HCT116 (cell line): Measurements from ENCODE around the gene TPM4.

Source experiments
- EZH2 ChIP-seq: fragments of 200-600 bp; sonication (generic); IDR thresholded peaks from 2 replicates; pipeline ENCODE4 v1.6.1; 2017; ENCODE audit warnings: antibody characterized with exemption, mixed run types
- FOSL1 ChIP-seq: IDR thresholded peaks from 2 replicates; pipeline ENCODE4 v1.6.1; 2012; ENCODE audit warnings: low read depth
- JUND ChIP-seq: IDR thresholded peaks from 2 replicates; pipeline ENCODE4 v1.6.1; 2012
- POLR2A ChIP-seq: IDR thresholded peaks from 2 replicates; pipeline ENCODE4 v1.7.0; 2011; ENCODE audit warnings: borderline replicate concordance; ENCODE audit not compliant: insufficient read depth, insufficient read length; ENCODE audit errors: extremely low read depth
- SP1 ChIP-seq: IDR thresholded peaks from 2 replicates; pipeline ENCODE4 v1.6.1; 2012; ENCODE audit warnings: low read depth
- YY1 ChIP-seq: IDR thresholded peaks from 2 replicates; pipeline ENCODE4 v1.6.1; 2011; ENCODE audit warnings: low read length, low read depth, moderate library complexity, mild to moderate bottlenecking; ENCODE audit not compliant: insufficient replicate concordance; ENCODE audit errors: extremely low read depth
- TF ChIP-seq, protein P1 (sequence below), 3 experiments: fragments of 200-600 bp in 1 of 3; sonication (generic) in 1 of 3; IDR thresholded peaks in 2 of 3; conservative IDR thresholded peaks in 1 of 3; 2 replicates each; pipeline ENCODE4 v1.5.1; 2012 to 2017; ENCODE audit warnings: low read depth in 2 of 3, low read length in 2 of 3, antibody characterized with exemption in 1 of 3, borderline replicate concordance in 1 of 3, control low read depth in 1 of 3, mild to moderate bottlenecking in 1 of 3, mixed read lengths in 1 of 3, mixed run types in 1 of 3, moderate library complexity in 1 of 3; ENCODE audit not compliant: insufficient read depth in 1 of 3
- TF ChIP-seq, protein P2 (sequence below): IDR thresholded peaks from 2 replicates; pipeline ENCODE4 v1.6.1; 2012; ENCODE audit warnings: low read depth

DNA sequence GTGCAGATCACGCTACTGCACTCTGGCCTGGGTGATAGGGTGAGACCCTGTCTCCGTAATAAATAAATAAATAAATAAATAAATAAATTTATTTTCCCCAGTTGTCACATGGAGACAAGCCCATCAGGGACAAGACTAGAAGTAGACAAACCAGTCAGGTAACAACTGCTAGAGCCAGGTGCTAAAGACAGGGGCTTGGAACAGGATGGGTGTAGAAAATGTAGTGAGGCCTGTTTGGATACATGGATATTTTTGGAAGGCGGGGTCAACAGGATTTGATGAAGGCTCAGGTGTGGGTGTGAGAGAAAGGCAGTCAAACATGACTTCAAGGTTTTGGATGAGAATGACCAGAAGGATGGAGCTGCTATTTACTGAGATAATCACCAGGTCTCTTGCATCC lies 27.7 kb upstream of the TPM4 start:
- TF ChIP-seq POLR2A (no peak), SP1 (no peak), FOSL1 (no peak), JUND (no peak), EZH2 (no peak), YY1 (no peak)
- TF ChIP-seq, protein P1, sequence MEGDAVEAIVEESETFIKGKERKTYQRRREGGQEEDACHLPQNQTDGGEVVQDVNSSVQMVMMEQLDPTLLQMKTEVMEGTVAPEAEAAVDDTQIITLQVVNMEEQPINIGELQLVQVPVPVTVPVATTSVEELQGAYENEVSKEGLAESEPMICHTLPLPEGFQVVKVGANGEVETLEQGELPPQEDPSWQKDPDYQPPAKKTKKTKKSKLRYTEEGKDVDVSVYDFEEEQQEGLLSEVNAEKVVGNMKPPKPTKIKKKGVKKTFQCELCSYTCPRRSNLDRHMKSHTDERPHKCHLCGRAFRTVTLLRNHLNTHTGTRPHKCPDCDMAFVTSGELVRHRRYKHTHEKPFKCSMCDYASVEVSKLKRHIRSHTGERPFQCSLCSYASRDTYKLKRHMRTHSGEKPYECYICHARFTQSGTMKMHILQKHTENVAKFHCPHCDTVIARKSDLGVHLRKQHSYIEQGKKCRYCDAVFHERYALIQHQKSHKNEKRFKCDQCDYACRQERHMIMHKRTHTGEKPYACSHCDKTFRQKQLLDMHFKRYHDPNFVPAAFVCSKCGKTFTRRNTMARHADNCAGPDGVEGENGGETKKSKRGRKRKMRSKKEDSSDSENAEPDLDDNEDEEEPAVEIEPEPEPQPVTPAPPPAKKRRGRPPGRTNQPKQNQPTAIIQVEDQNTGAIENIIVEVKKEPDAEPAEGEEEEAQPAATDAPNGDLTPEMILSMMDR (IDR thresholded peaks at IDR 0.05 in 2 of 3, conservative IDR thresholded peaks at IDR 0.05 in 1 of 3; ENCODE audit: borderline replicate concordance in 1 of 3, insufficient read depth in 1 of 3, low read depth in 2 of 3, low read length in 2 of 3): no peak
- TF ChIP-seq, protein P2, sequence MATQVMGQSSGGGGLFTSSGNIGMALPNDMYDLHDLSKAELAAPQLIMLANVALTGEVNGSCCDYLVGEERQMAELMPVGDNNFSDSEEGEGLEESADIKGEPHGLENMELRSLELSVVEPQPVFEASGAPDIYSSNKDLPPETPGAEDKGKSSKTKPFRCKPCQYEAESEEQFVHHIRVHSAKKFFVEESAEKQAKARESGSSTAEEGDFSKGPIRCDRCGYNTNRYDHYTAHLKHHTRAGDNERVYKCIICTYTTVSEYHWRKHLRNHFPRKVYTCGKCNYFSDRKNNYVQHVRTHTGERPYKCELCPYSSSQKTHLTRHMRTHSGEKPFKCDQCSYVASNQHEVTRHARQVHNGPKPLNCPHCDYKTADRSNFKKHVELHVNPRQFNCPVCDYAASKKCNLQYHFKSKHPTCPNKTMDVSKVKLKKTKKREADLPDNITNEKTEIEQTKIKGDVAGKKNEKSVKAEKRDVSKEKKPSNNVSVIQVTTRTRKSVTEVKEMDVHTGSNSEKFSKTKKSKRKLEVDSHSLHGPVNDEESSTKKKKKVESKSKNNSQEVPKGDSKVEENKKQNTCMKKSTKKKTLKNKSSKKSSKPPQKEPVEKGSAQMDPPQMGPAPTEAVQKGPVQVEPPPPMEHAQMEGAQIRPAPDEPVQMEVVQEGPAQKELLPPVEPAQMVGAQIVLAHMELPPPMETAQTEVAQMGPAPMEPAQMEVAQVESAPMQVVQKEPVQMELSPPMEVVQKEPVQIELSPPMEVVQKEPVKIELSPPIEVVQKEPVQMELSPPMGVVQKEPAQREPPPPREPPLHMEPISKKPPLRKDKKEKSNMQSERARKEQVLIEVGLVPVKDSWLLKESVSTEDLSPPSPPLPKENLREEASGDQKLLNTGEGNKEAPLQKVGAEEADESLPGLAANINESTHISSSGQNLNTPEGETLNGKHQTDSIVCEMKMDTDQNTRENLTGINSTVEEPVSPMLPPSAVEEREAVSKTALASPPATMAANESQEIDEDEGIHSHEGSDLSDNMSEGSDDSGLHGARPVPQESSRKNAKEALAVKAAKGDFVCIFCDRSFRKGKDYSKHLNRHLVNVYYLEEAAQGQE: no peak
